ENCODE results near the gene PANK1. TPM values are rescaled to one million over a fixed set of nuclear protein-coding genes. Genes with fewer than 3 reads are reported as not detected.
A peak's percentile ranks its signal among the peaks of the same experiment; 100 is the strongest.

Gene PANK1
- total RNA-seq, 1 experiment from 2014 or later = 19.2 TPM

DNA sequence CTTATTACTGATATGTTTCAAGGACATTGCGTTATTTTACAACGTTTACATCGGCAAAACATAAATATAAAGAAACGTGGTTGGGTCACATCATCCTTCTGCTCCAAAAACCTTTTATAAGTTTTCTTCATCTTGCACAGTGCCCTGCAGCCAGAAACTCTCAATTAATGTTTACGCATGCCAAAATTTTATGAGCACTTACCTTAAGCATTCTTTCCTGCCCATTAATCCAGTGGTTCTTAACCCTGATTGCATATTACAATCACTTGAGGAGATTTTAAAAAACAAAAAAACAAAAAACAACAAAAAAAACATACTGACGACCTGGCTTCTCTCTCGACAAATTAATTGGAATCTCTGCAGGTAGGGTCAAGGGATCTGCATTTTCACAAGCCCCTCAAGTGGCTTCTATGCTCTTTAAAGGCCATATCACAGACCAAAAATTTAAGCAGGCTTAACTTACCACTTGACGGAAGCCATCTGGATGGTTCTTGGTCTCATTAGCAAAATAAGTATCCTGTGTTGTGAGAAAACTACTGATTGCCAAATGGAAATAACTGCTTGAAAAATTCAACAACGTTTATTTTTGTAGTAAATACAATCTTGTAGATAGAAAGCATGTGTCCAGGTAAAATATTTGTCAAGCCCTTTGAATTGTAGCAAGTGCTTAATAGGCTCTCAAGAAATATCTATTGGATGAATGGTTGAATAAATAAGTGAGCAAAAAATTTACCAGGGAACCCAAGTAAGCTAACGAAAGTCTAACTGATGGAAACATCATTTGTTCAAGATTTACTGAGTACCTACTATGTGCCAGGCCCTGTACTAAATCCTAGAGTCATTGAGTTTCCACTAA lies 78.7 kb downstream of the PANK1 start:
- TF ChIP-seq EZH2 (IDR thresholded peaks at IDR 0.05; ENCODE audit: borderline replicate concordance, low read depth, low read length, poor library complexity, severe bottlenecking) = no peak
- TF ChIP-seq, protein P1, sequence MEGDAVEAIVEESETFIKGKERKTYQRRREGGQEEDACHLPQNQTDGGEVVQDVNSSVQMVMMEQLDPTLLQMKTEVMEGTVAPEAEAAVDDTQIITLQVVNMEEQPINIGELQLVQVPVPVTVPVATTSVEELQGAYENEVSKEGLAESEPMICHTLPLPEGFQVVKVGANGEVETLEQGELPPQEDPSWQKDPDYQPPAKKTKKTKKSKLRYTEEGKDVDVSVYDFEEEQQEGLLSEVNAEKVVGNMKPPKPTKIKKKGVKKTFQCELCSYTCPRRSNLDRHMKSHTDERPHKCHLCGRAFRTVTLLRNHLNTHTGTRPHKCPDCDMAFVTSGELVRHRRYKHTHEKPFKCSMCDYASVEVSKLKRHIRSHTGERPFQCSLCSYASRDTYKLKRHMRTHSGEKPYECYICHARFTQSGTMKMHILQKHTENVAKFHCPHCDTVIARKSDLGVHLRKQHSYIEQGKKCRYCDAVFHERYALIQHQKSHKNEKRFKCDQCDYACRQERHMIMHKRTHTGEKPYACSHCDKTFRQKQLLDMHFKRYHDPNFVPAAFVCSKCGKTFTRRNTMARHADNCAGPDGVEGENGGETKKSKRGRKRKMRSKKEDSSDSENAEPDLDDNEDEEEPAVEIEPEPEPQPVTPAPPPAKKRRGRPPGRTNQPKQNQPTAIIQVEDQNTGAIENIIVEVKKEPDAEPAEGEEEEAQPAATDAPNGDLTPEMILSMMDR (conservative IDR thresholded peaks at IDR 0.05; ENCODE audit: low read depth, low read length) = no peak
- H3K27ac ChIP-seq (ENCODE audit: low read depth, low read length, poor library complexity, severe bottlenecking) = no peak overlapping the region
- no peak overlapping the region for H3K4me3 ChIP-seq (ENCODE audit: low read depth, low read length, poor library complexity, severe bottlenecking)
- BruUV-seq (replicated peaks) = no TSS peak
- H3K27me3 ChIP-seq (replicated peaks; ENCODE audit: insufficient read depth, low read depth, low read length, poor library complexity) = no peaks in the 10 kb centered on the region
- POLR2A ChIA-PET (ENCODE audit: low non-redundant PET) = no interaction called here
- DNase-seq (ENCODE audit: low spot score) = no peak
- intact Hi-C loops (cut with micrococcal nuclease; ENCODE audit: unreplicated experiment) = loop anchor here (5.0 kb wide), 1 partner anchor 136 kb away; the partner anchor contains the start of gene KIF20B
- no peaks in the 10 kb centered on the region for H3K36me3 ChIP-seq (ENCODE audit: insufficient read depth, low read length, poor library complexity, severe bottlenecking)
- CTCF ChIA-PET = no interaction called here
- H3K4me1 ChIP-seq (ENCODE audit: insufficient read depth, low read length, poor library complexity, severe bottlenecking) = no peaks in the 10 kb centered on the region
- H3K9me3 ChIP-seq (ENCODE audit: low read depth, low read length, poor library complexity, severe bottlenecking) = no peaks in the 10 kb centered on the region

DNA sequence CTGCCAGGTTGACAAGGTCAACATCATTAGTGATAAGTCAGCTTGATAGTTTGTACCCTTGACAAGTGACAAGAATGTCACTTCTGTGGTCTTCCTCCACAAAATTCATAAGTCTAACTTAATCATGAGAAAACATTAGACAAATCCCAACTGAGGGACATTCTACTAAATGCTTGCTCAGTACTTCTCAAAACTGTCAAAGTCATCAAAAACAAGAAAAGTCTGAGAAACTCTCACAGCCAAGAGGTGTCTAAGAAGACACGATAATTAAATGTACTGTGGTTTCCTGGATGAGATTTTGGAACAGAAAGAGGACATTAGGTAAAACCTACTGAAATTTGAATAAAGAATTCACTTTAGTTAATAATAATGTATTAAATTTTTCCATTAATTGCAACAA lies 79.9 kb downstream of the PANK1 start:
- H3K9me3 ChIP-seq (ENCODE audit: low read depth, low read length, poor library complexity, severe bottlenecking) = no peaks in the 10 kb centered on the region
- POLR2A ChIA-PET (ENCODE audit: low non-redundant PET) = no interaction called here
- intact Hi-C loops (cut with micrococcal nuclease; ENCODE audit: unreplicated experiment) = loop anchor here (5.0 kb wide), 1 partner anchor 137 kb away; the partner anchor contains the start of gene KIF20B
- TF ChIP-seq, protein P1 (conservative IDR thresholded peaks at IDR 0.05; ENCODE audit: low read depth, low read length) = no peak
- no peak for TF ChIP-seq EZH2 (IDR thresholded peaks at IDR 0.05; ENCODE audit: borderline replicate concordance, low read depth, low read length, poor library complexity, severe bottlenecking)
- H3K27me3 ChIP-seq (replicated peaks; ENCODE audit: insufficient read depth, low read depth, low read length, poor library complexity) = no peaks in the 10 kb centered on the region
- H3K4me3 ChIP-seq (ENCODE audit: low read depth, low read length, poor library complexity, severe bottlenecking) = no peak overlapping the region
- no peaks in the 10 kb centered on the region for H3K36me3 ChIP-seq (ENCODE audit: insufficient read depth, low read length, poor library complexity, severe bottlenecking)
- DNase-seq (ENCODE audit: low spot score) = no peak
- CTCF ChIA-PET = no interaction called here
- no peak overlapping the region for H3K27ac ChIP-seq (ENCODE audit: low read depth, low read length, poor library complexity, severe bottlenecking)
- no peaks in the 10 kb centered on the region for H3K4me1 ChIP-seq (ENCODE audit: insufficient read depth, low read length, poor library complexity, severe bottlenecking)
- no TSS peak for BruUV-seq (replicated peaks)

DNA sequence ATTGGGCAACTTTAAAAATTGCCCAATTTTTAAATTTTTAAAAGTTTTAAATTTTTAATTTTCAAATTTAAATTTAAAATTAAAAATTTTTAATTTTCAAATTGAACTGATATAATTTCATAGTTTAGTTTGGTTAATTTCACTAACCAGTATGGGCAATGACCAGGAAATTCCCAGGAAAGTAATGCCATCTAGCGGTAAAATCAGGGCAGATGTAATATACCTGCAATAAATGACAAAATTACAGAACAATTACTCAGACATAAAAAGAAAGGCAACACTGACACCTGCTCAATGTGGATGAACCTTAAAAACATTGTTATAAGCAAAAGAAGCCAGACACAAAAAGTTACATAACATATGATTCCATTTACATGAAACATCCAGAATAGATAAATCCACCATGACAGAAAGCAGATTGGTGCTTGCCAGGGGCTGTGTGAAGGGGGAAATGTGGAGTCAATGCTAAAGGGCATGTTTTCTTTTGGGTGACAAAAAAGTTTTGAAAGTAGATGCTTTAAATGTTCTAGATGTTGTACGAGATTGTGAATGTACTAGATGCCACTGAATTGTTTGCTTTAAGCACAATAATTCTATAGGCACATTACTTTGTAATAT lies 81.1 kb downstream of the PANK1 start:
- BruUV-seq (replicated peaks) = no TSS peak
- CTCF ChIA-PET = no interaction called here

More for the DNA sequence above, 81.1 kb downstream of the PANK1 start:
- Histone ChIP-seq H3K36me3 (ENCODE audit: insufficient read depth, low read length, poor library complexity, severe bottlenecking) (no peaks in the 10 kb centered on the region), H3K27me3 (replicated peaks; ENCODE audit: insufficient read depth, low read depth, low read length, poor library complexity) (no peaks in the 10 kb centered on the region), H3K27ac (ENCODE audit: low read depth, low read length, poor library complexity, severe bottlenecking) (no peak overlapping the region), H3K9me3 (ENCODE audit: low read depth, low read length, poor library complexity, severe bottlenecking) (no peaks in the 10 kb centered on the region), H3K4me3 (ENCODE audit: low read depth, low read length, poor library complexity, severe bottlenecking) (no peak overlapping the region), H3K4me1 (ENCODE audit: insufficient read depth, low read length, poor library complexity, severe bottlenecking) (no peaks in the 10 kb centered on the region)
- POLR2A ChIA-PET (ENCODE audit: low non-redundant PET) = no interaction called here
- no peak for TF ChIP-seq EZH2 (IDR thresholded peaks at IDR 0.05; ENCODE audit: borderline replicate concordance, low read depth, low read length, poor library complexity, severe bottlenecking)
- TF ChIP-seq, protein P1 (conservative IDR thresholded peaks at IDR 0.05; ENCODE audit: low read depth, low read length) = peak; percentile 83
- intact Hi-C loops (cut with micrococcal nuclease; ENCODE audit: unreplicated experiment) = loop anchor here (1.0 to 5.0 kb wide), 2 partner anchors 138 to 347 kb away; no protein-coding TSS in a partner anchor
- peak; percentile 63 for DNase-seq (ENCODE audit: low spot score)

Measured in A673 (cell line).